Right atrium auricular region (tissue), 2 donors: ENCODE results near the gene RAB11FIP4. TPM values are rescaled to one million over a fixed set of nuclear protein-coding genes. Genes with fewer than 3 reads are reported as not detected.

Experiments
- DNase-seq: peaks from one replicate; pipeline ENCODE4 v3.0.0-alpha.2; 2019; ENCODE audit warnings: low spot score
- H3K27ac ChIP-seq, 2 donors: fragments of 200-600 bp; sonication (generic); 1 replicate in 1 of 2; 2 replicates in 1 of 2; pipeline ENCODE4 v1.5.1; 2016 to 2019
- H3K27me3 ChIP-seq, 2 donors: fragments of 200-600 bp; sonication (generic); one replicate each; pipeline versions ENCODE4 v1.5.1 to v1.6.0; 2017 to 2019
- H3K36me3 ChIP-seq: fragments of 200-600 bp; sonication (generic); one replicate; pipeline ENCODE4 v1.5.1; 2016
- H3K4me1 ChIP-seq, 2 donors: fragments of 200-600 bp; sonication (generic); one replicate each; pipeline versions ENCODE4 v1.5.1 to v1.6.0; 2017 to 2019
- H3K4me3 ChIP-seq, 2 donors: fragments of 200-600 bp; sonication (generic); 1 replicate in 1 of 2; 2 replicates in 1 of 2; pipeline ENCODE4 v1.5.1; 2017 to 2019; ENCODE audit warnings: mild to moderate bottlenecking in 1 of 2, moderate library complexity in 1 of 2
- H3K9me3 ChIP-seq, 2 donors: fragments of 200-600 bp; sonication (generic); one replicate each; pipeline ENCODE4 v1.5.1; 2019
- CTCF ChIP-seq, 2 donors: fragments of 200-600 bp; sonication (generic); IDR thresholded peaks; one replicate each; pipeline ENCODE4 v1.5.1; 2019; ENCODE audit warnings: antibody characterized with exemption in 2 of 2
- total RNA-seq, 2 donors: library from RNA; depleted of rRNA; stranded (reverse); fragments of >200 nt; gene quantifications; one replicate each; pipeline ENCODE4 v1.1.0, GENCODE V29; 2016

The RAB11FIP4 gene
- total RNA-seq, 2 donors from 2014 or later, result 4.4 to 7.2 TPM

- peaks cover 0 to 5% of the 10 kb centered on the region in 2 donors for H3K4me1 ChIP-seq
- no peaks in the 10 kb centered on the region for H3K9me3 ChIP-seq
- no peaks in the 10 kb centered on the region for H3K36me3 ChIP-seq
- no peaks in the 10 kb centered on the region for H3K27me3 ChIP-seq
- H3K4me3 ChIP-seq, result no peak overlapping the region
- TF ChIP-seq CTCF (IDR thresholded peaks at IDR 0.05), result no peak
- H3K27ac ChIP-seq, result no peak overlapping the region
- no peak for DNase-seq
Observed at GRCh38 chr17:31452101-31452500, 60.6 kb downstream of the RAB11FIP4 start.

GRCh38 chr17:31452561-31453110, 61.2 kb downstream of the RAB11FIP4 start:
- Histone ChIP-seq H3K4me3 (no peak overlapping the region), H3K27me3 (no peaks in the 10 kb centered on the region), H3K9me3 (no peaks in the 10 kb centered on the region), H3K4me1 (peaks cover 0 to 5% of the 10 kb centered on the region in 2 donors), H3K36me3 (no peaks in the 10 kb centered on the region), H3K27ac (no peak overlapping the region)
- TF ChIP-seq CTCF (IDR thresholded peaks at IDR 0.05), result no peak
- no peak for DNase-seq

- H3K36me3 ChIP-seq, result no peaks in the 10 kb centered on the region
- H3K27ac ChIP-seq, result no peak overlapping the region
- no peak overlapping the region for H3K4me3 ChIP-seq
- no peak for DNase-seq
- no peaks in the 10 kb centered on the region for H3K9me3 ChIP-seq
- H3K27me3 ChIP-seq, result no peaks in the 10 kb centered on the region
- H3K4me1 ChIP-seq, result peaks cover 0 to 5% of the 10 kb centered on the region in 2 donors
- TF ChIP-seq CTCF (IDR thresholded peaks at IDR 0.05), result no peak
Observed at GRCh38 chr17:31453896-31454295, 62.4 kb downstream of the RAB11FIP4 start.

DNA sequence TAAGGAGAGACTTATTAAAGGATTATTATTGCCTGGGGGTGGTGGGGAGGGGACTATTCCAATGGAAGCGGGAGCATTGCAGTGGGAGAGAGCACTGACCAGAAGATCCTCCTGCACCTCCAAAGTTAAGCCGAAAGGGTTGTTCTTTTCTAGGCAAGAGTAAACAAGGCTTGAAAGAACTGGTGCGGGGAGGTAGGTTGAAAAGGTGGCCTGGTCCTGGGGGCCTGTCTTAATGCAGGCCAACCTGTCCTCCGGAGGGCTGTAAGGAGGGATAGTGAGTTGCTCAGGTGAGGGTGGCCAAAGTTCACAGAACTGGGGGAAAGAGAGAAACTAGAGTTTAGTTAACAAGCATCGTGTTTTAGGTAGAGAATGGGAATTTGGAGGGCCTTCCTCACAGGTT, 65.3 kb downstream of the RAB11FIP4 start:
- DNase-seq, result no peak
- Histone ChIP-seq H3K9me3 (no peaks in the 10 kb centered on the region), H3K4me3 (no peak overlapping the region), H3K4me1 (peaks cover 0 to 5% of the 10 kb centered on the region in 2 donors), H3K36me3 (no peaks in the 10 kb centered on the region), H3K27ac (no peak overlapping the region), H3K27me3 (no peaks in the 10 kb centered on the region)
- TF ChIP-seq CTCF (IDR thresholded peaks at IDR 0.05), result no peak

- Histone ChIP-seq H3K27me3 (no peaks in the 10 kb centered on the region), H3K4me3 (no peak overlapping the region), H3K36me3 (no peaks in the 10 kb centered on the region), H3K9me3 (no peaks in the 10 kb centered on the region), H3K4me1 (no peaks in the 10 kb centered on the region), H3K27ac (no peak overlapping the region)
- DNase-seq, result no peak
- TF ChIP-seq CTCF (IDR thresholded peaks at IDR 0.05), result no peak
Observed at GRCh38 chr17:31457391-31458234, 66.1 kb downstream of the RAB11FIP4 start.
